Measurements from ENCODE around the gene ELK4.

Gene ELK4

DNA sequence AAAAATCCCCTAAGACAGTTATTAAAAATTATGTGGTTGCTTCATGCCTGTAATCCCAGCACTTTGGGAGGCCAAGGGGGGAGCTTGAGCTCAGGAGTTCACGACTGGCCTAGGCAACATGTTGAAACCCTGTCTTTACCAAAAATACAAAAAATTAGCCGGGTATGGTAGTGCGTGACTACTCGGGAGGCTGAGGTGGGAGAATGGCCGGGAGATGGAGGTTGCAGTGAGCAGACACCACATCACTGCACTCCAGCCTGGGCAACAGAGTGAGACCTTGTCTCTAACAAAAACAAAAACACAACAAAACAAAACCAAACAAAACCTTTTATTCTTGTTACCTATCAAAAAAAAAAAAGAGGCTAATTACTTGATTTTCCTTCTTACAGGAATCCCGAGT, 2.1 kb downstream of the ELK4 start:
- Histone ChIP-seq H3K36me3 (ENCODE audit: control insufficient read depth, insufficient read depth, low read length) (peaks cover 28% of the 10 kb centered on the region), H3K9me3 (ENCODE audit: control insufficient read depth, low read length) (no peaks in the 10 kb centered on the region), H3K4me3 (ENCODE audit: extremely low read depth, insufficient read depth, low read length, poor library complexity, severe bottlenecking) (no peak overlapping the region), H3K27ac (ENCODE audit: low read depth, low read length, severe bottlenecking) (peak overlapping the region; percentile 97), H3K4me1 (ENCODE audit: control insufficient read depth, insufficient read depth, low read length, poor library complexity, severe bottlenecking) (no peaks in the 10 kb centered on the region)
- WGBS, 2 experiments (ENCODE audit: insufficient coverage in 2 of 2): 60 to 100% methylated on average over 1 of the region's 6 CpGs

DNA sequence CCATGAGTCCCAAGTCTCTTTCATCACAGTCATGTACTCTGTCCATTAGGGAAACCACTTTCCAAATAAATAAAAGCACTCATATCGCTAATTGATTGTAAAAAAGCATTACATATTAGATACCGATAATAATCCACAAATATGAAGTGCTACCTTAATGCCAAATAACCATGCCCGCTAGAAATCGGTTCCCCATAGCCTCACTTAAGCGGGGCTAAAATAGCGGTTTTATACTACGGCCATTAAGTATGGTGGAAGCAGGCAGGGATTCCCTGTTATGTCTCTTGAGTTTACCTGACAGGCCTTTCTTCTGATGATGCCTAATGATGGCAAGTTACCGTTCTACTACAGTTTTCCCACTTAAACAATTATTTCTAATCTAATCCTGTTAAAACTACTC, 3.9 kb downstream of the ELK4 start:
- Histone ChIP-seq H3K36me3 (ENCODE audit: control insufficient read depth, insufficient read depth, low read length) (peaks cover 46% of the 10 kb centered on the region), H3K4me3 (ENCODE audit: extremely low read depth, insufficient read depth, low read length, poor library complexity, severe bottlenecking) (no peak overlapping the region), H3K27ac (ENCODE audit: low read depth, low read length, severe bottlenecking) (no peak overlapping the region), H3K4me1 (ENCODE audit: control insufficient read depth, insufficient read depth, low read length, poor library complexity, severe bottlenecking) (no peaks in the 10 kb centered on the region), H3K9me3 (ENCODE audit: control insufficient read depth, low read length) (no peaks in the 10 kb centered on the region)
- WGBS, 2 experiments (ENCODE audit: insufficient coverage in 2 of 2): 93 to 100% methylated on average over 3 to 5 of the region's 8 CpGs

DNA sequence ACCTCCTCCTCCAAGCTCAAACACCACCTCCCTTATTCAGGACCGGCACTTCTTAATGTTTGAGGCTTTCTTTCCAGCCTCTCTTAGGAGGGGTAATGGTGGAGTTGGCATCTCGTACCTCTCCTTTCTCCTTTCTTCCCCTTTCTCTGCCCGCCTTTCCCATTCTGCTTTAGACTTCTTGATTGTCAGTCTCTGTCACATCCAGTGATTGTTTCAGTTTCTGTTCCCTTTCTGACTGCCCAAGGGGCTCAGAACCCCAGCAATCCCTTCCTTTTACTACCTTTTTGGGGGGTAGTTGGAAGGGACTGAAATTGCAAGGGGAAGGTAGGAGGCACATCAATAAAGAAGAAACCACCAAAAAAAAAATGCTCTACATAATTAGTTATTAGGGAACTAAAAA, 5.6 kb downstream of the ELK4 start:
- 73% methylated on average over 2 of the region's 3 CpGs; no CpG with 5 or more reads in 1 of the 2 experiments for WGBS, 2 experiments (ENCODE audit: insufficient coverage in 2 of 2)
- H3K27ac ChIP-seq (ENCODE audit: low read depth, low read length, severe bottlenecking): no peak overlapping the region
- H3K9me3 ChIP-seq (ENCODE audit: control insufficient read depth, low read length): no peaks in the 10 kb centered on the region
- peaks cover 59% of the 10 kb centered on the region for H3K36me3 ChIP-seq (ENCODE audit: control insufficient read depth, insufficient read depth, low read length)
- no peak overlapping the region for H3K4me3 ChIP-seq (ENCODE audit: extremely low read depth, insufficient read depth, low read length, poor library complexity, severe bottlenecking)
- no peaks in the 10 kb centered on the region for H3K4me1 ChIP-seq (ENCODE audit: control insufficient read depth, insufficient read depth, low read length, poor library complexity, severe bottlenecking)

DNA sequence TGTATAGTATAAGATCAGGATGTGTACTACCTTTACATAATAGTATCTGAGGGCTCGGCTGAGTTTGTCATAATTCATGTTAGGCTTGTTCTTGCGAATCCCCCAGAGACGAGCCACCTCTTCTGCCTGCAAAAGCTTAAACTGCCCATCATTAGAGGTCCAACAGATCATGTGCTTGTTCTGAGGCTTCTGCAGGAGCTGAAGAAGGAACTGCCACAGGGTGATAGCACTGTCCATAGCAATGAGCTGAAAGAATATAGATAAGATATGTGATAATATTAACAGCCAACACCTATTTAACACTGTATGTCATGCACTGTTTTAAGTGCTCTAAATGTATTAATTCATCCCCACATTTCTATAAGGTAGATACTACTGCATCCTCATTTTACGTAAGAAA, 8.2 kb downstream of the ELK4 start:
- H3K9me3 ChIP-seq (ENCODE audit: control insufficient read depth, low read length): no peaks in the 10 kb centered on the region
- H3K4me3 ChIP-seq (ENCODE audit: extremely low read depth, insufficient read depth, low read length, poor library complexity, severe bottlenecking): no peak overlapping the region
- no peak overlapping the region for H3K27ac ChIP-seq (ENCODE audit: low read depth, low read length, severe bottlenecking)
- 89 to 100% methylated on average over 2 of the region's 4 CpGs for WGBS, 2 experiments (ENCODE audit: insufficient coverage in 2 of 2)
- H3K4me1 ChIP-seq (ENCODE audit: control insufficient read depth, insufficient read depth, low read length, poor library complexity, severe bottlenecking): no peaks in the 10 kb centered on the region
- H3K36me3 ChIP-seq (ENCODE audit: control insufficient read depth, insufficient read depth, low read length): peaks cover 78% of the 10 kb centered on the region

DNA sequence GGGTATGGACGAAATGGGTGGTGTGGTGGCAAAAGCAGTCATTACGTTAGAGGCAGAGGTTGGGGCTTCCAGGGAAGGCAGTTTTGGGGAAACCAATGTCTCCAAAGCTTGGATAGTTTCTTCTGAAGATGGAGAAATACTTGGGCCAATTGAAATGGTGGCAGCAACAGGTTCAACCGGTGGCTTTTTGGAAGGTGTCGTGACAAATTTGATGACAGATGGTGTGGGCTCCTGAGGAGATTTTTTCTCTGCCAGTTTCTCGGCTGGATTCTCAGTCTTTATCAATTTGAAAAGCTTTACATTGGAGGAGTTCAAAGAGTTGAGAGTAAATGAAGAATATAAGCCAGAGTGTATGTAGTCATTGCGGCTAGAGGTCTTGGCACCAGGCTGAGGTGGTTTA, 11.5 kb downstream of the ELK4 start:
- Histone ChIP-seq H3K9me3 (ENCODE audit: control insufficient read depth, low read length) (no peaks in the 10 kb centered on the region), H3K36me3 (ENCODE audit: control insufficient read depth, insufficient read depth, low read length) (peaks cover 85% of the 10 kb centered on the region)

DNA sequence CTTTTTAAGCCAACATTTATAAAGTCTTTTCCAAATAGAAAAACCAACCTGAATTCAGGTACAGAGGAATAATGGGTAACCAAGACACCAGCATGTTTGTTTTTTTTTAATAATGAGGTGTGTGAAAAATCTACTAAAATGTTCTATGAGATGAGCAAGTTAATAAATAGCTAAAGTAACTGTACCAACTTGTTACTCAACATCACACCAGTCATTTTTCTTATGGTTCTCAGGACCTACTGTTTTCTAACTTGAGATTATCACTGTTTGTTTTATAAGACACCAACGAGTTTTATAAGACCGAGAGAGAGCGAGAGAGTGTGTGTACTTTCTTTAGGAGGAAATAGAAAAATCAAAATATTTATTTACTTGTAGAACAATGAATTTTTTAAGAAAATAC, 12.4 kb downstream of the ELK4 start:
- no peak overlapping the region for H3K27ac ChIP-seq (ENCODE audit: low read depth, low read length, severe bottlenecking)
- H3K4me3 ChIP-seq (ENCODE audit: extremely low read depth, insufficient read depth, low read length, poor library complexity, severe bottlenecking): no peak overlapping the region
- peaks cover 89% of the 10 kb centered on the region for H3K36me3 ChIP-seq (ENCODE audit: control insufficient read depth, insufficient read depth, low read length)
- no peaks in the 10 kb centered on the region for H3K4me1 ChIP-seq (ENCODE audit: control insufficient read depth, insufficient read depth, low read length, poor library complexity, severe bottlenecking)
- no CpG with 5 or more reads among the region's 3 CpGs for WGBS, 2 experiments (ENCODE audit: insufficient coverage in 2 of 2)
- H3K9me3 ChIP-seq (ENCODE audit: control insufficient read depth, low read length): no peaks in the 10 kb centered on the region

More for the DNA sequence above, 11.5 kb downstream of the ELK4 start:
- Histone ChIP-seq H3K4me3 (ENCODE audit: extremely low read depth, insufficient read depth, low read length, poor library complexity, severe bottlenecking) (no peak overlapping the region), H3K27ac (ENCODE audit: low read depth, low read length, severe bottlenecking) (no peak overlapping the region), H3K4me1 (ENCODE audit: control insufficient read depth, insufficient read depth, low read length, poor library complexity, severe bottlenecking) (no peaks in the 10 kb centered on the region)
- WGBS, 2 experiments (ENCODE audit: insufficient coverage in 2 of 2): 95 to 98% methylated on average over 5 to 6 of the region's 6 CpGs

DNA sequence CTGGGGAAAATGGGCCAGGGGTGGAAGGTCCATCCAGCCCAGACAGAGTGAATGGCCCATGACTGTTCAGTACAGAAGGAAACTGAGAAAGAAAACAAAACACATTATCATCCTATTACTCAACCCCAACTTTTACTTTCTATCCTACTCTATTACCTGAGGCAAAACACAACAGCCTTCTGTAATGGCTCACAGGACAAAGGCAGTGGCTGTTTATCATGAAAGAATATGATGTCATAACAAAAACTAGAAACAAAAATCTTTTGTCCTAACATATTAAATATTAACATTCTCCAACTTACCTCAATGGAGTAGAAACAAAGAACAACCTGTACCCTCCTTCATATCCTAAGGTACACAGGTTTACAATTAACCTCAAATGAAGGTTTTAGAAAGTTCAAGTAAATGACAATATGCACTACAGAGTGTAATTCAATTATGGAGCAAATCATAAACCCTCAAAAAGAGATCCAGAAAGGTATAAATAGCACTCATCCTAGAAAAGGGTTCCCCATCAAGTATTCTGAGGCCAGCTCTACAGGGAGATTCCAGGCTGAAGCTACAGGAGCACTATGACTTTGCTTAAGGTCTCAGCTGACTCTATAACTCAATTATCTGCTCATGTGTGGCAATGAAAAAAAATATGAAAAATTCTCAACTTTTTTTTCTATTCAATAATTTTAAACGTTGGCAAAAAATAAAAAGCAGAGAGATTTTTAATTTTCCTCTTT, 15.1 kb downstream of the ELK4 start:
- H3K36me3 ChIP-seq (ENCODE audit: control insufficient read depth, insufficient read depth, low read length): peaks cover 63% of the 10 kb centered on the region
- H3K27ac ChIP-seq (ENCODE audit: low read depth, low read length, severe bottlenecking): no peak overlapping the region
- no peaks in the 10 kb centered on the region for H3K9me3 ChIP-seq (ENCODE audit: control insufficient read depth, low read length)
- H3K4me1 ChIP-seq (ENCODE audit: control insufficient read depth, insufficient read depth, low read length, poor library complexity, severe bottlenecking): peaks cover 7% of the 10 kb centered on the region
- no peak overlapping the region for H3K4me3 ChIP-seq (ENCODE audit: extremely low read depth, insufficient read depth, low read length, poor library complexity, severe bottlenecking)
- no CpG with 5 or more reads among the region's 1 CpG for WGBS, 2 experiments (ENCODE audit: insufficient coverage in 2 of 2)

DNA sequence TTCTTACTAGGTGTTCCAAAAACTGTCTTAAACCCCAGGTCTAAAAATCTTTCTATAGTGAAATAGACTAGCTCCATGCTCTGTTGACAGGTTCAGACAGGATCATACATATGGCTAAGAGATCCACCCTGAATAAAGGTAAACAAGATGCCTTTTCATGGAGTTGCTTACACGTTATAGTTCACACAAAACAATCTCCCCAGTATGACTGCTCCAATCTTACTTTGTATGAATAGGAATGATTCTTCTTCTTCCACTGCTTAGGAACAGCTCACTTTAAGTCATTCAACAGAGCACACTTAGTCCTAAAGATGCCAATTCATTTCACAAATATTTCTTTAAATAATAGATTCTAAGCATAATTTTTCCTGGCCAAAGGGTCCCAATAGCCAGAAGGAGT, 16.0 kb downstream of the ELK4 start:
- Histone ChIP-seq H3K4me3 (ENCODE audit: extremely low read depth, insufficient read depth, low read length, poor library complexity, severe bottlenecking) (no peak overlapping the region), H3K36me3 (ENCODE audit: control insufficient read depth, insufficient read depth, low read length) (peaks cover 61% of the 10 kb centered on the region), H3K27ac (ENCODE audit: low read depth, low read length, severe bottlenecking) (no peak overlapping the region), H3K4me1 (ENCODE audit: control insufficient read depth, insufficient read depth, low read length, poor library complexity, severe bottlenecking) (peaks cover 16% of the 10 kb centered on the region), H3K9me3 (ENCODE audit: control insufficient read depth, low read length) (no peaks in the 10 kb centered on the region)
- no CpG with 5 or more reads among the region's 1 CpG for WGBS, 2 experiments (ENCODE audit: insufficient coverage in 2 of 2)

DNA sequence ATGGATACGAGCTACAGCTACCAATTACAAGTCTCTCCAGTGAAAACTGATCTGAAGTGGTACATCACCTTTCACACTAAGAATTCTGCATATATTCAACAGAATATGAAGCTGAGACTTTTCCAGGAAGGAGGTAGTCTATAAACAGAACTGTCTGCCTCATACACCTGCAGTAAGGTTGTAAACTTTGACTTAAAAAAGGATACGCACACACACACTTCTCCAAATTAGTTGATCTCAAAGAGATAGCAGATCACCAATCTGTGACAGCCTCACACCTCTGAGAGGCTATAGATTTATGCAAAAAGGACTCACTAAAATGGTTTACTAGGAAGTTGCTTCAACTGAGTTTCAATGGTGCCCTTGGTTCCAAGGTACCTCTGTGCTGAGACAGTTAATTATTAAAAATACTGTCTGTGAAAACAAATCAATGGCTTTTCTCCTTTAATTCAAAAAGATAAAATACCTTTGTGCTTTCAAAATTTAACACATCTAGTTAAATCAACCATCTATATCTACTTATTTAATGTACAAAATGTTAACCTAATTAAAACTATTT, 17.9 kb downstream of the ELK4 start:
- Histone ChIP-seq H3K27ac (ENCODE audit: low read depth, low read length, severe bottlenecking) (no peak overlapping the region), H3K9me3 (ENCODE audit: control insufficient read depth, low read length) (no peaks in the 10 kb centered on the region), H3K4me1 (ENCODE audit: control insufficient read depth, insufficient read depth, low read length, poor library complexity, severe bottlenecking) (peaks cover 29% of the 10 kb centered on the region), H3K4me3 (ENCODE audit: extremely low read depth, insufficient read depth, low read length, poor library complexity, severe bottlenecking) (no peak overlapping the region), H3K36me3 (ENCODE audit: control insufficient read depth, insufficient read depth, low read length) (peaks cover 43% of the 10 kb centered on the region)
- WGBS, 2 experiments (ENCODE audit: insufficient coverage in 2 of 2): 100% methylated on average over 1 to 2 of the region's 2 CpGs

DNA sequence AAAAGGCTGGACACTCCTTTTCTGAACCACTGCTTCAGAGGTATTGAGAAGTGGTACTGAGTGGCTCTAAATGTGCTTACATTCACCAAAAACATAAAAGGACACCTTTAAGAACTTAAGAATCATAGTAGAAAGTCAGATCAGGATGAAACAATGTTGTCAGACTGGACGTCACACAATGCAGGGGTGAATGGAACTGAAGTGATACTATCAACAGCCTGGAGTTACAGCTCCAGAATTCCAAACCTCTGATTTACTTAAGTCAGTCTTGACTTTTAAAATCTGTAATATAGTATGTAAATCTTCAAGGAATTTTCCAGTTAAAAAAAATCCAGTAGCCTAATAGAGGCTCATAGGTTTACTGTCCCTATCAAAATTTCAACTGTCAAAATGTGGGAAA, 19.3 kb downstream of the ELK4 start:
- H3K4me1 ChIP-seq (ENCODE audit: control insufficient read depth, insufficient read depth, low read length, poor library complexity, severe bottlenecking): peaks cover 29% of the 10 kb centered on the region
- H3K4me3 ChIP-seq (ENCODE audit: extremely low read depth, insufficient read depth, low read length, poor library complexity, severe bottlenecking): no peak overlapping the region
- no peaks in the 10 kb centered on the region for H3K9me3 ChIP-seq (ENCODE audit: control insufficient read depth, low read length)
- WGBS, 2 experiments (ENCODE audit: insufficient coverage in 2 of 2): 100% methylated on average over 1 of the region's 1 CpG; no CpG with 5 or more reads in 1 of the 2 experiments
- H3K27ac ChIP-seq (ENCODE audit: low read depth, low read length, severe bottlenecking): peak overlapping the region; percentile 0
- peaks cover 34% of the 10 kb centered on the region for H3K36me3 ChIP-seq (ENCODE audit: control insufficient read depth, insufficient read depth, low read length)

DNA sequence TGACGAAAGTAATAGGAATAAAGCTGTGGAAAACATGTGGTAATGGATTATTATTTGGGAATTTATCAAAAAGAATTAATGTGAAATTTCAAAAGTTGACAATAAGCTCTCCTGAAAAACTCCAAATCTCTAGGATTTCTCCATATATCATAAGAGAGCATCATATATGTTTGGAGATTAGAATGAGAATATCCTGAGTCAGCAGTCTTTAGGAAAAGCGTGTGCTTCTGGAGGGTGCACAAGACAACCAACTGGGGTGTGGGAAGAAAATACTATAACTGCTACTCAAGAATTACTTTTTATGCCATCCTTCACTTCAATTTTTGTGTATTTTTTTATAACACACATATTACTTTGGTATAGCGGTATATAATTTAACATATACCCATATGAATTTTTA, 19.7 kb downstream of the ELK4 start:
- no CpG with 5 or more reads among the region's 3 CpGs for WGBS, 2 experiments (ENCODE audit: insufficient coverage in 2 of 2)
- H3K36me3 ChIP-seq (ENCODE audit: control insufficient read depth, insufficient read depth, low read length): peaks cover 34% of the 10 kb centered on the region
- H3K27ac ChIP-seq (ENCODE audit: low read depth, low read length, severe bottlenecking): no peak overlapping the region
- peaks cover 29% of the 10 kb centered on the region for H3K4me1 ChIP-seq (ENCODE audit: control insufficient read depth, insufficient read depth, low read length, poor library complexity, severe bottlenecking)
- H3K4me3 ChIP-seq (ENCODE audit: extremely low read depth, insufficient read depth, low read length, poor library complexity, severe bottlenecking): no peak overlapping the region
- no peaks in the 10 kb centered on the region for H3K9me3 ChIP-seq (ENCODE audit: control insufficient read depth, low read length)

Measured in mesodermal cell (in vitro differentiated cells).